ES-I3 (cell line): ENCODE data around the gene NBL1.

Source experiments
- H3K36me3 ChIP-seq: 2 replicates; pipeline ENCODE4 v1.6.1; 2013; ENCODE audit warnings: mild to moderate bottlenecking, low read length, control low read depth, moderate library complexity; ENCODE audit not compliant: insufficient read depth
- H3K4me1 ChIP-seq: 2 replicates; pipeline ENCODE4 v1.6.1; 2013; ENCODE audit warnings: mild to moderate bottlenecking, control low read depth, low read length; ENCODE audit not compliant: insufficient read depth
- H3K9ac ChIP-seq: 2 replicates; pipeline ENCODE4 v1.6.1; 2013; ENCODE audit warnings: low read depth, mild to moderate bottlenecking, low read length, moderate library complexity
- H3K9me3 ChIP-seq: 2 replicates; pipeline ENCODE4 v1.6.1; 2013; ENCODE audit warnings: mild to moderate bottlenecking, low read length, moderate library complexity; ENCODE audit not compliant: control insufficient read depth, insufficient read depth

Gene NBL1

GRCh38 chr1:19661721-19662228 lies 17.7 kb downstream of the NBL1 start:
- H3K4me1 ChIP-seq, result no peaks in the 10 kb centered on the region
- H3K36me3 ChIP-seq, result no peaks in the 10 kb centered on the region
- H3K9ac ChIP-seq, result no peak overlapping the region
- H3K9me3 ChIP-seq, result no peaks in the 10 kb centered on the region

- H3K9ac ChIP-seq, result no peak overlapping the region
- no peaks in the 10 kb centered on the region for H3K4me1 ChIP-seq
- no peaks in the 10 kb centered on the region for H3K36me3 ChIP-seq
- no peaks in the 10 kb centered on the region for H3K9me3 ChIP-seq
Measured at GRCh38 chr1:19662313-19662712, 18.2 kb downstream of the NBL1 start.

- Histone ChIP-seq H3K9me3 (no peaks in the 10 kb centered on the region), H3K9ac (peak within 1 kb of the TSS; percentile 59), H3K36me3 (no peaks in the 10 kb centered on the region), H3K4me1 (no peaks in the 10 kb centered on the region)
Measured at GRCh38 chr1:19664453-19665185, 20.5 kb downstream of the NBL1 start, which contains the start of gene HTR6. Gene HTR6, plus strand, starts transcription at chr1:19664875. Its CDS starts 879 bp downstream, at chr1:19665754.

GRCh38 chr1:19665186-19665495 lies 21.0 kb downstream of the NBL1 start:
- H3K4me1 ChIP-seq, result no peaks in the 10 kb centered on the region
- no peaks in the 10 kb centered on the region for H3K9me3 ChIP-seq
- H3K36me3 ChIP-seq, result no peaks in the 10 kb centered on the region
- peak overlapping the region; percentile 59 for H3K9ac ChIP-seq

GRCh38 chr1:19665496-19666465 lies 21.7 kb downstream of the NBL1 start:
- no peaks in the 10 kb centered on the region for H3K36me3 ChIP-seq
- H3K9ac ChIP-seq, result peak overlapping the region; percentile 59; the same call in 1 of the 2 replicates
- no peaks in the 10 kb centered on the region for H3K4me1 ChIP-seq
- H3K9me3 ChIP-seq, result no peaks in the 10 kb centered on the region

- Histone ChIP-seq H3K9ac (no peak overlapping the region), H3K9me3 (no peaks in the 10 kb centered on the region), H3K36me3 (no peaks in the 10 kb centered on the region), H3K4me1 (no peaks in the 10 kb centered on the region)
Measured at GRCh38 chr1:19668888-19669287, 24.8 kb downstream of the NBL1 start.

- no peaks in the 10 kb centered on the region for H3K9me3 ChIP-seq
- H3K36me3 ChIP-seq, result no peaks in the 10 kb centered on the region
- H3K4me1 ChIP-seq, result no peaks in the 10 kb centered on the region
- H3K9ac ChIP-seq, result no peak overlapping the region
Measured at GRCh38 chr1:19670787-19671186, 26.7 kb downstream of the NBL1 start.

- Histone ChIP-seq H3K4me1 (no peaks in the 10 kb centered on the region), H3K9ac (no peak overlapping the region), H3K36me3 (no peaks in the 10 kb centered on the region), H3K9me3 (no peaks in the 10 kb centered on the region)
Measured at GRCh38 chr1:19672237-19672636, 28.1 kb downstream of the NBL1 start.

- H3K36me3 ChIP-seq, result no peaks in the 10 kb centered on the region
- no peaks in the 10 kb centered on the region for H3K9me3 ChIP-seq
- no peak overlapping the region for H3K9ac ChIP-seq
- no peaks in the 10 kb centered on the region for H3K4me1 ChIP-seq
Measured at GRCh38 chr1:19675797-19676196, 31.7 kb downstream of the NBL1 start.

- H3K4me1 ChIP-seq, result no peaks in the 10 kb centered on the region
- no peaks in the 10 kb centered on the region for H3K36me3 ChIP-seq
- no peak overlapping the region for H3K9ac ChIP-seq
- no peaks in the 10 kb centered on the region for H3K9me3 ChIP-seq
Measured at GRCh38 chr1:19676438-19676922, 32.4 kb downstream of the NBL1 start.

GRCh38 chr1:19678493-19678892 lies 34.4 kb downstream of the NBL1 start:
- Histone ChIP-seq H3K4me1 (no peaks in the 10 kb centered on the region), H3K9me3 (no peaks in the 10 kb centered on the region), H3K9ac (no peak overlapping the region), H3K36me3 (no peaks in the 10 kb centered on the region)

- H3K4me1 ChIP-seq, result no peaks in the 10 kb centered on the region
- H3K9ac ChIP-seq, result no peak overlapping the region
- no peaks in the 10 kb centered on the region for H3K9me3 ChIP-seq
- H3K36me3 ChIP-seq, result no peaks in the 10 kb centered on the region
Measured at GRCh38 chr1:19678931-19679453, 34.9 kb downstream of the NBL1 start.

GRCh38 chr1:19679691-19680090 lies 35.6 kb downstream of the NBL1 start:
- Histone ChIP-seq H3K9me3 (no peaks in the 10 kb centered on the region), H3K36me3 (no peaks in the 10 kb centered on the region), H3K4me1 (no peaks in the 10 kb centered on the region), H3K9ac (no peak overlapping the region)

GRCh38 chr1:19680644-19681043 lies 36.5 kb downstream of the NBL1 start:
- H3K9ac ChIP-seq, result no peak overlapping the region
- H3K9me3 ChIP-seq, result no peaks in the 10 kb centered on the region
- no peaks in the 10 kb centered on the region for H3K36me3 ChIP-seq
- no peaks in the 10 kb centered on the region for H3K4me1 ChIP-seq
